Mesodermal cell (in vitro differentiated cells): ENCODE measurements around the gene SEC16A.
A peak's percentile ranks its signal among the peaks of the same experiment; 100 is the strongest.
"Not testable (repeated sequence)": the region's sequence is repeated elsewhere in the genome, so short reads cannot be mapped to it uniquely, and the experiment has no call there.

Source experiments
- H3K27ac ChIP-seq: 2 replicates; pipeline ENCODE4 v1.7.0; 2013; ENCODE audit warnings: mild to moderate bottlenecking, low read depth, low read length, moderate library complexity; ENCODE audit not compliant: severe bottlenecking
- H3K36me3 ChIP-seq: 2 replicates; pipeline ENCODE4 v1.7.1; 2013; ENCODE audit warnings: mild to moderate bottlenecking, low read length, moderate library complexity; ENCODE audit not compliant: control insufficient read depth, insufficient read depth
- H3K4me1 ChIP-seq: one replicate; pipeline ENCODE4 v1.7.1; 2013; ENCODE audit warnings: mild to moderate bottlenecking, low read length; ENCODE audit not compliant: insufficient read depth, control insufficient read depth, poor library complexity, severe bottlenecking
- H3K4me3 ChIP-seq: 2 replicates; pipeline ENCODE4 v1.7.0; 2013; ENCODE audit warnings: low read length, control low read depth, mild to moderate bottlenecking; ENCODE audit not compliant: insufficient read depth, poor library complexity, severe bottlenecking; ENCODE audit errors: extremely low read depth
- H3K9me3 ChIP-seq: 2 replicates; pipeline ENCODE4 v1.7.1; 2013; ENCODE audit warnings: mild to moderate bottlenecking, low read length, moderate library complexity; ENCODE audit not compliant: control insufficient read depth
- WGBS, 2 experiments: methylation state at CpG; one replicate each; pipeline ENCODE4 v1.1.5; 2013; ENCODE audit warnings: missing lambda C conversion rate in 2 of 2; ENCODE audit not compliant: insufficient coverage in 2 of 2; 5-methylcytosine and 5-hydroxymethylcytosine counted together

Gene SEC16A

DNA sequence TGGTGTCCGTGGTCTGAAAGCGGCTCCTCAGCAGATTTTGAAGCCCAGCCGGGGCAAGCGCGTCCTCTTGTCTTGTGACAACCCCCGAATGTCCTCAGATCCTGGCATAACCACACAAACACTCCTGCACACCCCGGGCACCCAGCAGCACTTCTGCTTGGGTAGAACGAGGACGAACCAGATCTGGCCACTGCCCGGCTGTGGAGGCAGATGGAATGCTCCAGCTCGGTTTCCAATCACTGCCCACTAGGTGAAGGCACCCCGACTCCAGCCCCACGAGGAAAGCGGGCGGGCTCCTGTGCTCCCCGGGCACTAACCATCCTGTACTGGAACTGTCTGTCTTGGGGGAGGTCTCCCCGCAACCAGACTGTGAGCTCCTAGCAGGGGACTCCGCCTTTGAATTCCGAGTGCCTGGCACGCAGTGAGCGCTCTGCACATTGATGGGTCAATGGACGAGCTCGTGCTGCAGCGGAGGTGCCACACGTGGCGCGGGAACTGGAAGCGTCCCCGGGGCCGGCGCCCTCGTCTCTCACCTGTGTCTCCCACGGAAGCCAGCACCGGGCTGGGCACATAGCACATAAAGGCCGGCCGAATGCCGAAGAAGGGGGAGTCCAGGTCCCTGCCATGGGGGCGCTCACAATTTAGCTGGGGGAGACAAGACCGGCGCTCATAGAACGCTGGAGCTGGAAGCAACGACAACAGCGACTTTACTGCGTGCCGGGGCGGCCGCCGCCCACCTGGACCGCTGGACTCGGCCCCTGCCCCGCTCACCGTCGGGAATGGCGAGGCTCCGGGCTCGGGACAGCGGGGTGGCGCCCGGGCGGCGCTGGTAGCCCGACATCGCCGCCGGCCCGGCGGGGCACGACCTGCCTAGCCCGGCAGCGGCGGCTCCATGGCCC, 73.0 kb downstream of the SEC16A start:
- no peaks in the 10 kb centered on the region for H3K9me3 ChIP-seq

GRCh38 chr9:136407911-136408310, 74.9 kb downstream of the SEC16A start:
- H3K9me3 ChIP-seq = no peaks in the 10 kb centered on the region
- H3K4me1 ChIP-seq = peaks cover 13% of the 10 kb centered on the region
- 83 to 88% methylated on average over 5 to 7 of the region's 7 CpGs for WGBS, 2 experiments
- peaks cover 60% of the 10 kb centered on the region for H3K36me3 ChIP-seq
- H3K4me3 ChIP-seq = no peak overlapping the region
- no peak overlapping the region for H3K27ac ChIP-seq

More for the DNA sequence above, 73.0 kb downstream of the SEC16A start:
- Histone ChIP-seq H3K27ac (peak overlapping the region; percentile 20), H3K36me3 (peaks cover 63% of the 10 kb centered on the region), H3K4me3 (peak overlapping the region; percentile 94), H3K4me1 (peaks cover 13% of the 10 kb centered on the region)
- WGBS, 2 experiments = 8 to 12% methylated on average over 57 to 60 of the region's 71 CpGs

DNA sequence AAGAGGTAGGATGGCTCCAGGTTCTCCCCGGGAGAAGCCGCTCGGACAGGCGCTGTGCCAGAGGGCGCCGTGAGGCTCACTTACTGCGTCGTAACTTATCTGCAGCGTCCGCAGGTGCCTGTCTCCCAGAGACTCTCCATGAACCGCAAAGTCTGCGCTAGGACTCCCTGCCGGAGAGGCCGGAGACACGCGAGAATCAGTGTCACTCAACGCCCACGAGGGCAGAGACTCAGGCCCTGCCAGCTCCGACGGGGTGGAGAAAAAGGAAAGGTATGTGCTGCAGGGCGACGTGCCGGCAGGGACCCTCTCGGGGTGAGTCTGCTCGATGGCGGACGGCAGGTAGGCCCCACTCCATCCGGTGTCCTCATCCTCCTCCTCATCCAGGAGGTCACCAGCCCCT, 75.8 kb downstream of the SEC16A start:
- Histone ChIP-seq H3K36me3 (peaks cover 59% of the 10 kb centered on the region), H3K4me1 (peaks cover 13% of the 10 kb centered on the region)
- WGBS, 2 experiments = 93 to 98% methylated on average over 21 to 24 of the region's 28 CpGs

DNA sequence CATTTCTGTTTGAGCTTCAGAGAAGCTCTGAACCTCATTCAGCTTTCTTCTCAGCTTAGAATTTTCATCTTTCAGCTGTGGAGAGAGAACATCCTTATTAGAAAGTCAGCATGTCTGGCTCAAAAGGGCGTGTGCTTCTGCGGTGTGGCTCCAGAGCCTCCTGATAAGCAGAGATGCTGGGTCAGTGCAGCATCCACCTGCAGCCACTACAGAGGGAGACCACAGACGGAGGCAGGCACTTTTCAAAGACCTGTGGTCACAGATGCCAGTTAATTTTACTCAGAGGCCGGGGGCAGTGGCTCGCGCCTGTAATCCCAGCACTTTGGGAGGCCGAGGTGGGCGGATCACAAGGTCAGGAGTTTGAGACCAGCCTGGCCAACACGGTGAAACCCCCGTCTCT, 76.9 kb downstream of the SEC16A start:
- not testable (repeated sequence) for H3K4me3 ChIP-seq, H3K4me1 ChIP-seq, H3K27ac ChIP-seq, H3K9me3 ChIP-seq
- whole genome bisulfite sequencing, 2 experiments = 87 to 95% methylated on average over 8 to 10 of the region's 10 CpGs
- H3K36me3 ChIP-seq = peaks cover 59% of the 10 kb centered on the region

More for the DNA sequence above, 75.8 kb downstream of the SEC16A start:
- not testable (repeated sequence) for H3K9me3 ChIP-seq, H3K27ac ChIP-seq, H3K4me3 ChIP-seq

DNA sequence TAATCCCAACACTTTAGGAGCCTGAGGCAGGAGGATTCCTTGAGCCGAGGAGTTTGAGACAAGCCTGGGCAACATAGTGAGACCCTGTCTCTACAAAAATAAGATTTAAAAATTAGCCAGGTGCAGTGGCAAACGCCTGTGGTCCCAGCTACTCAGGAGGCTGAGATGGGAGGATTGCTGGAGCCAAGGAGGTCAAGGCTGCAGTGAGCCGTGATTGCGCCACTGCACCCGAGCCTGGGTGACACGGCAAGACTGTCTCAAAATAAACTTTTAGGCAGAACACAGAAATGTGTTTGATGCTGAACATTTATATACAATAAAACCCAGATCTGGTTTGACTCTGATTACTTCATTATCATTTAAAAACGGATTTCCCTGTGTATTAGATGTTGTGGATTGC, 77.4 kb downstream of the SEC16A start:
- Histone ChIP-seq H3K9me3 (no peaks in the 10 kb centered on the region), H3K27ac (no peak overlapping the region), H3K4me1 (peaks cover 4% of the 10 kb centered on the region), H3K4me3 (no peak overlapping the region), H3K36me3 (peaks cover 59% of the 10 kb centered on the region)
- WGBS, 2 experiments = 94 to 95% methylated on average over 5 of the region's 7 CpGs

- H3K36me3 ChIP-seq = peaks cover 59% of the 10 kb centered on the region
- no peak overlapping the region for H3K4me3 ChIP-seq
Observed at GRCh38 chr9:136404801-136405136, 78.1 kb downstream of the SEC16A start.

DNA sequence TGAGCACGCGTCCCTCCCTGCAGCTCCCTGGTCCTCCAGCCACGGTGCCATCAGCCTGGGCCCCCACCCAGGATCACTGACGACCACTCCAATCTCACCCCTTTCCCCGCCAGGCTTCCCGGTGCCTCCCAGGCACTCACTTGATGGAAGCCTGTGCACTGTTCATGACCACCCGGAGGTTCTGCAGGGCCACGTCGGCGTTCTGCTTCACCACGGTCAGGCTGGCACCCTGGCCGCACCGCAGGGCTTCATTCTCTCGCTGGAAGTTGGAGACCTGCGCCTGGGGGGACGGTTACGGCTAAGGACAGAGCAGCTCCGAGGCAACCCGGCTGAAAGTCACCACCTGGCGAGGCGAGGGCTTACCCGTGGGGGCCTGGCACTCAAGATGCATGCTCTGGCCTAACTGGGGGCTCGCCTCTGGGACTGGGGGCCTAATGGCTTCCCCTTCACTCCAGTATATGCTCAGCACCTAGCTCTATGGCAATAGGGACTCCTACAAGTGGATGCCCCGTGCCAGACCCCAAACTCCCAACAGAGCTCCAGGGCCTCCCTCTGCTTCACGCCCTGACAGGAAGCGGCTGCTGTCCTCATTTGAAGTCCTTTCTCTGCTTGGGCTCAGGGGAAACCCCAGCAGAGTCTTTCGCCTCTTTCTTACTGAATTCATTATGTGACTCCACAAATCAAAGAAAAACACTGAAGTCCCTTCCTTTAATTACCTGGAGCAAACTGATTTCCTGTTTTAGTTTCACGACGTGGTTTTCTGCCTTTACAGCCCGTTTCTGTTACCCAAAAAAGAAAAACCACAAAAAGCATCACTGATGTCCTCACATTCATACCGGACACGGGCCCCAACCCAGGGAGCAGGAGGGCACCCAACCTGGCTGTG, 78.7 kb downstream of the SEC16A start:
- no peaks in the 10 kb centered on the region for H3K9me3 ChIP-seq
- no peak overlapping the region for H3K27ac ChIP-seq
- H3K4me1 ChIP-seq = no peaks in the 10 kb centered on the region
- H3K36me3 ChIP-seq = peaks cover 59% of the 10 kb centered on the region
- no peak overlapping the region for H3K4me3 ChIP-seq
- 96 to 97% methylated on average over 20 to 32 of the region's 32 CpGs for WGBS, 2 experiments

More at GRCh38 chr9:136404801-136405136, 78.1 kb downstream of the SEC16A start:
- Histone ChIP-seq H3K4me1 (peaks cover 4% of the 10 kb centered on the region), H3K9me3 (no peaks in the 10 kb centered on the region), H3K27ac (no peak overlapping the region)
- WGBS, 2 experiments = 95% methylated on average over 13 of the region's 14 CpGs

DNA sequence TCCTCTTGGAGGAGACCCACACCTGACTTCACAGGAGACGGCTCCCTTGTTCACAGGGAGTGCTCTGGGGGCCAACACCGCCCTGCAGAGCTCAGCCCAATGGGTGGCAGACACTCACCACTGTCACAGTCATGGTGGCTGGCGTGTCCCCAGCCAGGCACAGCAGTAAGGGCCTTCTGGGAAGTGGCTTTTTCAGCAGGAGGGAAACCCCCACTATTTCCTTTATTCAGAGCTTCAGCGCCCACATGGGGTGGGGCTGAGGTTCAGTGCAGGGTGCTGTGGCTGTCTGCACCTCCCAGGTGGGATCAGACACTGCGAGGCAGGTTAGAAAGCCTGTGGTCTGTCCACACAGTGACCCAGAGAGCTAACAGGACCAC, 79.3 kb downstream of the SEC16A start:
- H3K4me1 ChIP-seq = peaks cover 5% of the 10 kb centered on the region
- H3K36me3 ChIP-seq = peaks cover 56% of the 10 kb centered on the region
- no peaks in the 10 kb centered on the region for H3K9me3 ChIP-seq
- H3K4me3 ChIP-seq = no peak overlapping the region
- H3K27ac ChIP-seq = no peak overlapping the region
- 93 to 98% methylated on average over 3 to 4 of the region's 5 CpGs for WGBS, 2 experiments

DNA sequence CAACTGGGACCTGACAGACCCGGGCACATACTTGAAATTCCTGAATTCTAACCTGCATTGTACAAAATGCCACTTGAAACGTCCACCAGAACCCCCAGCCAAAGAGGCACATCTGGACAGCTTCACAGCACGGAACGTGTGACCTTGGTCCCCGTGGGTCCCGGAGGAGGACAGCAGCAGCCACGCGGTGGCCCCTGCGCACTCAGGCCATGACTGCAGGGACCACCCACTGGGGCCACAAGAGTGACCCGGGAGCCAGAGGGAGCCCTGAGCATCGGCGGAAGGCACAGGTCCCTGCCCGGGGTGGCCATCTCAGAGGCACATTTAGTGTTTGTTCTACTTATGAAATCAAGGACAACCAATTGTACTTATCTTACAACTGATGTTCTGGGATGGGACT, 80.8 kb downstream of the SEC16A start:
- Histone ChIP-seq H3K4me3 (no peak overlapping the region), H3K27ac (no peak overlapping the region), H3K36me3 (peaks cover 62% of the 10 kb centered on the region), H3K4me1 (peaks cover 9% of the 10 kb centered on the region), H3K9me3 (no peaks in the 10 kb centered on the region)
- 88 to 91% methylated on average over 12 of the region's 13 CpGs for WGBS, 2 experiments

GRCh38 chr9:136401173-136401922, 81.5 kb downstream of the SEC16A start:
- Histone ChIP-seq H3K9me3 (no peaks in the 10 kb centered on the region), H3K36me3 (peaks cover 64% of the 10 kb centered on the region), H3K4me3 (no peak overlapping the region), H3K27ac (no peak overlapping the region), H3K4me1 (peaks cover 9% of the 10 kb centered on the region)
- WGBS, 2 experiments = 94 to 98% methylated on average over 12 to 18 of the region's 18 CpGs
